ENCODE data around the gene DNAJA1. TPM values are rescaled to one million over a fixed set of nuclear protein-coding genes. Genes with fewer than 3 reads are reported as not detected.

Gene DNAJA1
- total and polyA plus RNA-seq, 4 donors: 60.9 to 96.6 (median 73.4) TPM

DNA sequence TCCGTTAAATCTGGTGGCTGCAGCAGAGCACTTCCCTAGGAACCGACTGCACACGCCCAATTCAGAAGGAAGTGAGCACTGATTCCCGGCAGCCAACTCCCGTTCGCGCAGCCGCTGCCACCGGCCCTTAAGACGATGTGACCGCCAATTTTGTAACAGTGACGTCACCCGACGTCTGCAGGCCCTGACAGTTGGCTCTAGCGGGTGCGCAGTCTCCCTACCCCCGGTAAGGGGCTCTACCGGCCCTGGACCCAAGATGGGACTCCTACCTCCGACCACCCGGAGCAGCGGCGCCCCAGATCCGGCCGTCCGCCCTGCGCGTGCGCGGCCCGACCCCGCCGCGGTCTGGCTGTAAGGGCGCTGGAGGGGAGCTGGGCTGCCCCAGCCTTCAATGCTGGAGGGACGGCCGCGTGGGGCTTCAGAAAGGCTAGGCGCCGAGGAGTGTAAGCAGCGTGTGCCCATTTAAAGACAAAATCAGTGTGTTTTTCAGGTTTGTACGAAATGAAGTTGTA lies 19.1 kb downstream of the DNAJA1 start:
- peak; percentile 65 for DNase-seq (ENCODE audit: low spot score)
- Histone ChIP-seq H3K36me3 (ENCODE audit: control insufficient read depth in 4 of 4, insufficient read depth in 3 of 4, low read depth in 1 of 4, low read length in 3 of 4) (peaks cover 1 to 25% (median 25%) of the 10 kb centered on the region in 4 donors), H3K4me3 (ENCODE audit: low read depth in 1 of 3, low read length in 3 of 3) (peak overlapping the region; percentile 64 to 79 (median 65)), H3K9me3 (ENCODE audit: control insufficient read depth in 4 of 4, low read length in 3 of 4) (no peaks in the 10 kb centered on the region), H3K4me1 (ENCODE audit: control insufficient read depth in 4 of 4, insufficient read depth in 4 of 4, low read length in 3 of 4) (peaks cover 5 to 45% (median 38%) of the 10 kb centered on the region in 4 donors), H3K9ac (ENCODE audit: low read depth in 1 of 2, low read length in 2 of 2) (peak overlapping the region; percentile 36 to 75), H3K27me3 (ENCODE audit: control insufficient read depth in 4 of 4, insufficient read depth in 4 of 4, low read length in 3 of 4) (no peaks in the 10 kb centered on the region), H3K27ac (ENCODE audit: low read depth in 1 of 2, low read length in 2 of 2) (peak overlapping the region; percentile 81 to 95)
- TF ChIP-seq YY1 (IDR thresholded peaks at IDR 0.05) (peak; percentile 18), GABPA (IDR thresholded peaks at IDR 0.05 in 1 of 2, conservative IDR thresholded peaks at IDR 0.05 in 1 of 2) (peak; percentile 32 to 66), JUND (IDR thresholded peaks at IDR 0.05) (peak in 1 of 2 donors; percentile 39), RXRA (IDR thresholded peaks at IDR 0.05) (peak in 1 of 2 donors; percentile 8), HNF4G (IDR thresholded peaks at IDR 0.05) (no peak), FOXA2 (IDR thresholded peaks at IDR 0.05) (no peak), ZBTB33 (IDR thresholded peaks at IDR 0.05) (peak; percentile 78)
- TF ChIP-seq, protein P1, sequence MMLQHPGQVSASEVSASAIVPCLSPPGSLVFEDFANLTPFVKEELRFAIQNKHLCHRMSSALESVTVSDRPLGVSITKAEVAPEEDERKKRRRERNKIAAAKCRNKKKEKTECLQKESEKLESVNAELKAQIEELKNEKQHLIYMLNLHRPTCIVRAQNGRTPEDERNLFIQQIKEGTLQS (IDR thresholded peaks at IDR 0.05): no peak
- under 1% methylated on average over 41 of the region's 41 CpGs for WGBS

DNA sequence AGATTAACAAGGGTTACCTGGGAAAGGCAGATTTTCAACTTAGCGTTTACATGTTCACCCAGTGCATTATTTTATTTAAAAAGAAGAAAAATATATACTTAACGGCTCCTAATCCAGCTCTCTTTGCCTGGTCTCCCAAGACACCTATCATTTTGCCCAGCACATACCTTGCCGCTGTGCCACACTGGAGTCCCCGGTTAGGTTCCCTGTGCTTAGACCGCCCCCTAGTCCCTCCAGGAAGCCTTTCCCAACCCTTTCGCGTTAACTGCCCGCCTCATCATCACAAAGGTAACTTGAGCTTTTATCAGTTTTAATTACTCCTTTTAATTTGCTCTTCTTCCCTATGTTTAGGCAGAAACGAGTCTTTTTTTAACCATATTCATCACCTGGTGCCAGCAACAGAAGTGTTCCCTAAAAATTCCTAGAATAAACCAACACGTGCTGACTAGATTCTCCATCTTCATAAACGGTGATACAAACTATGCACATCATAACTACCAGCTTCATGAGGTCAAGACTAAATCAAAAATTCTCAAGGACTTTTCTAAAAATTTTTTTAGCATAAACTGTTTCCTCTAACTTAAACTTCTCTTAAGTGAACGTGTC lies 19.7 kb downstream of the DNAJA1 start:
- Histone ChIP-seq H3K9me3 (ENCODE audit: control insufficient read depth in 4 of 4, low read length in 3 of 4) (no peaks in the 10 kb centered on the region), H3K36me3 (ENCODE audit: control insufficient read depth in 4 of 4, insufficient read depth in 3 of 4, low read depth in 1 of 4, low read length in 3 of 4) (peaks cover 1 to 20% (median 20%) of the 10 kb centered on the region in 4 donors), H3K9ac (ENCODE audit: low read depth in 1 of 2, low read length in 2 of 2) (peak overlapping the region; percentile 36 to 75), H3K27ac (ENCODE audit: low read depth in 1 of 2, low read length in 2 of 2) (peak overlapping the region; percentile 81 to 95), H3K4me1 (ENCODE audit: control insufficient read depth in 4 of 4, insufficient read depth in 4 of 4, low read length in 3 of 4) (peaks cover 5 to 45% (median 38%) of the 10 kb centered on the region in 4 donors), H3K27me3 (ENCODE audit: control insufficient read depth in 4 of 4, insufficient read depth in 4 of 4, low read length in 3 of 4) (no peaks in the 10 kb centered on the region), H3K4me3 (ENCODE audit: low read depth in 1 of 3, low read length in 3 of 3) (peak overlapping the region; percentile 64 to 79 (median 65))
- WGBS: 28% methylated on average over 12 of the region's 12 CpGs
- DNase-seq (ENCODE audit: low spot score): peak; percentile 41
- TF ChIP-seq RAD21 (IDR thresholded peaks at IDR 0.05): peak; percentile 63 to 78
- TF ChIP-seq JUND (IDR thresholded peaks at IDR 0.05): no peak
- TF ChIP-seq CTCF (IDR thresholded peaks at IDR 0.05; ENCODE audit: low read depth, low read length, missing input control): peak; percentile 35
- TF ChIP-seq, protein P1 (IDR thresholded peaks at IDR 0.05): no peak
- TF ChIP-seq FOXA2 (IDR thresholded peaks at IDR 0.05): no peak
- peak; percentile 9 for TF ChIP-seq YY1 (IDR thresholded peaks at IDR 0.05)
- no peak for TF ChIP-seq ZBTB33 (IDR thresholded peaks at IDR 0.05)

Data from liver (tissue), 9 donors.